ENCODE data around the gene ZBTB26. TPM values are rescaled to one million over a fixed set of nuclear protein-coding genes. Genes with fewer than 3 reads are reported as not detected.
"Not testable (repeated sequence)": the region's sequence is repeated elsewhere in the genome, so short reads cannot be mapped to it uniquely, and the experiment has no call there.

ZBTB26 gene
- total RNA-seq, 1 donor from 2014 or later: 7.2 TPM

DNA sequence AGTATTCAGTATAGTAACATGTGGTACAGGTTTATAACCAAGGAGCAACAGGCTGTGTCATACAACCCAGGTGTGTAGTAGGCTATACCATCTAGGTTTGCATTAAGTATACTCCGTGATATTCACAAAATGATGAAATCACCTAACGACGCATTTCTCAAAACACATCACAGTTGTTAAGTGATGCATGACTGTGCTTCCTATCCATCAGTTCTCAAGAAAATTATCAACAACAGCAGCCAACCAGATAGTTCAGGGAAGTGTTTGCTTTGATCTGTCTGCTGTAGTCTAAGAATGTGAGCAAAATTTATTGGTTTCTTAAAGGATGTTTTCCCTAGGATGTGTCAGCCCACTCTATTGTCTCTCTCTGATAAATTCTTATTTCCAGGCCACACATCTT is 7.4 kb downstream of the ZBTB26 start:
- DNase-seq: no peak
- Histone ChIP-seq H3K36me3 (peaks cover 20% of the 10 kb centered on the region), H3K4me3 (no peak overlapping the region), H3K27ac (no peak overlapping the region), H3K9me3 (no peaks in the 10 kb centered on the region), H3K4me1 (no peaks in the 10 kb centered on the region), H3K27me3 (ENCODE audit: low read depth) (no peaks in the 10 kb centered on the region)
- TF ChIP-seq, protein P1, sequence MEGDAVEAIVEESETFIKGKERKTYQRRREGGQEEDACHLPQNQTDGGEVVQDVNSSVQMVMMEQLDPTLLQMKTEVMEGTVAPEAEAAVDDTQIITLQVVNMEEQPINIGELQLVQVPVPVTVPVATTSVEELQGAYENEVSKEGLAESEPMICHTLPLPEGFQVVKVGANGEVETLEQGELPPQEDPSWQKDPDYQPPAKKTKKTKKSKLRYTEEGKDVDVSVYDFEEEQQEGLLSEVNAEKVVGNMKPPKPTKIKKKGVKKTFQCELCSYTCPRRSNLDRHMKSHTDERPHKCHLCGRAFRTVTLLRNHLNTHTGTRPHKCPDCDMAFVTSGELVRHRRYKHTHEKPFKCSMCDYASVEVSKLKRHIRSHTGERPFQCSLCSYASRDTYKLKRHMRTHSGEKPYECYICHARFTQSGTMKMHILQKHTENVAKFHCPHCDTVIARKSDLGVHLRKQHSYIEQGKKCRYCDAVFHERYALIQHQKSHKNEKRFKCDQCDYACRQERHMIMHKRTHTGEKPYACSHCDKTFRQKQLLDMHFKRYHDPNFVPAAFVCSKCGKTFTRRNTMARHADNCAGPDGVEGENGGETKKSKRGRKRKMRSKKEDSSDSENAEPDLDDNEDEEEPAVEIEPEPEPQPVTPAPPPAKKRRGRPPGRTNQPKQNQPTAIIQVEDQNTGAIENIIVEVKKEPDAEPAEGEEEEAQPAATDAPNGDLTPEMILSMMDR (IDR thresholded peaks at IDR 0.05): no peak
- ATAC-seq: no peak
- intact Hi-C loops (cut with DNase I): no loop called here

DNA sequence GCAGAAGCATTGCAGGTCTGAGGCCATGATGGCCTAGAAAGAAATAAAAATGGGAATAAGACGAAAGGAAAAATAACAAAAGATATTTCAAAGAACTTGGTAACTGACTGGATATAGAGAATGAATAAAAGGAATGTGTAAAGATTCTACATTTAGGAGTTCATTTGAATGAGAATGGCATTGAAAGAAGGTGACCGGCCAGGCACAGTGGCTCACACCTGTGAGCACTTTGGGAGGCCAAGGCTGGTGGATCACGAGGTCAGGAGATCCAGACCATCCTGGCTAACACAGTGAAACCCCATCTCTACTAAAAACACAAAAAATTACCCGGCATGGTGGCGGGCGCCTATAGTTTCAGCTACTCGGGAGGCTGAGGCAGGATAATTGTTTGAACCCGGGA is 8.6 kb downstream of the ZBTB26 start:
- H3K27ac ChIP-seq: no peak overlapping the region
- no peaks in the 10 kb centered on the region for H3K9me3 ChIP-seq
- H3K4me1 ChIP-seq: no peaks in the 10 kb centered on the region
- no peak for ATAC-seq
- no peaks in the 10 kb centered on the region for H3K27me3 ChIP-seq (ENCODE audit: low read depth)
- no peak for DNase-seq
- H3K36me3 ChIP-seq: peaks cover 31% of the 10 kb centered on the region
- TF ChIP-seq, protein P1 (IDR thresholded peaks at IDR 0.05): no peak
- H3K4me3 ChIP-seq: no peak overlapping the region
- intact Hi-C loops (cut with DNase I): no loop called here

DNA sequence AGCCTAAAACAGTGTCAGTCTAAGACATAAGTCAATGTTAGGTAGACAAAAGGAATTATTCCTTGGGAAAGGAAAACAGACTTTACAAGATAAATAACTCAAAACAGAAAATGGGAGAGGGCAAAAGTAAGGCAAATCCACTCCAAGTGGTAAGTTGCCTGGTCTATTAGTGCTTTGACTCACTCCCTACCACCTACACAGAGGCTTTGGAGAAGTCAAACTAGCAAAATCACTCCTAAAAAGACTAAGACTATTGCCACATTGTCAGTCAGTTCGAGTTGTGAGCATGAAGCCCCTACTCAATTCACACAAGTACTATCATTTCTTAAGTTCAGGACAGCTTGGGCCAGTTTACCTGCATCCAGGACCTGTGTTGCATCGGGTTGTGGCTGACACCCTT is 13.0 kb downstream of the ZBTB26 start:
- no peak for DNase-seq
- H3K27ac ChIP-seq: no peak overlapping the region
- intact Hi-C loops (cut with DNase I): no loop called here
- H3K27me3 ChIP-seq (ENCODE audit: low read depth): no peaks in the 10 kb centered on the region
- H3K36me3 ChIP-seq: peaks cover 34% of the 10 kb centered on the region
- TF ChIP-seq, protein P1 (IDR thresholded peaks at IDR 0.05): no peak
- H3K9me3 ChIP-seq: no peaks in the 10 kb centered on the region
- ATAC-seq: no peak
- peaks cover 4% of the 10 kb centered on the region for H3K4me1 ChIP-seq
- H3K4me3 ChIP-seq: no peak overlapping the region

DNA sequence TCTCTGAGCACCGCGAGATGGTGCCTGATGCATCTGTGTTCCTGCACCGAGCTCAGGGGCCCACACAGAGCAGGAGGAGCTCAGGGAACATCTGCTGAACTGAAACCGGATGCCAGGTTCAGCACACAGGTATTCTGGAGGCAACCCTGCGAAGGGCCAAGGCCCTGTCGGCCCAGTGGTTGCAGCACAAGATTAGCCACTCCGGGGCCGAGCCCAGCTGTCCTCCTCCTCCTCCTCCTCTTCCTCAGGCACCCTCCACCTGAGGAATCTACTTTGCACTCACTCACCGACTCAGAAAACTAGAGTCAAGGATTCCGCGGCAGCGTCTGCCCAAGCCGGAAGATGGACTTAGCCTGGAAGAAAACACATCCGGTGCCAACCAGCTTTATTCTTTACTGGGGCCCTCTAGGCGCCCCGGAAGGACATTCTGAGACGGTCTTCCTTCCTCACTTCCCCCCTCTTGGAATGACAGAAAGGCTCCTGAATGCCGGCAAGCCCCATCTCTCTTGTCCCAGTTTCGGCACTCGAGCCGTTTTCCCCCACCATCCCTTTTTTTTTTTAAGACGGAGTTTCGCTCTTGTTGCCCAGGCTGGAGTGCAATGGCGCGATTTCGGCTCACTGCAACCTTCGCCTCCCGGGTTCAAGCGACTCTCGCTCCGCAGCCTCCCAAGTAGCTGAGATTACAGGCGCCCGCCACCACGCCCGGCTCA is 18.2 kb downstream of the ZBTB26 start, which contains the start of gene ZBTB6:
Gene ZBTB6, minus strand, starts transcription at position 360 of the 710 bp plus-strand sequence. CDS start 1,251 bp downstream, outside the sequence.
- H3K9me3 ChIP-seq: no peaks in the 10 kb centered on the region

DNA sequence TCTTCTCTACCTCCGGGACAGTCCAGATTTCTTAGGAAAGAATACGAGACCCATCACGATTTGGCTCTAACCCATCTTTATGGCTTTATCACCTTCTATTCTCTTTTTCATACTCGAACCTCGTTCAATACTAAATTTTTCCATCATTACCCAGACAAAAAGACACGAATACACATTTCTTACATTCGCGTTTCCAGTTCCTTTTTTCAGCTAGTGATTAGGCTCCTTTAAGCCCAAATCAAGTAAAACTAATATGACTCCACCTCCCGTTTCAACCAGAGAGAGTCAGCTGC is 18.7 kb downstream of the ZBTB26 start:
- TF ChIP-seq, protein P1 (IDR thresholded peaks at IDR 0.05): no peak
- Histone ChIP-seq H3K36me3 (peaks cover 37% of the 10 kb centered on the region), H3K27me3 (ENCODE audit: low read depth) (no peaks in the 10 kb centered on the region), H3K4me1 (peaks cover 16% of the 10 kb centered on the region), H3K9me3 (no peaks in the 10 kb centered on the region), H3K4me3 (peak overlapping the region; percentile 90), H3K27ac (peak overlapping the region; percentile 85)
- intact Hi-C loops (cut with DNase I): no loop called here
- no peak for ATAC-seq
- DNase-seq: no peak

More for the DNA sequence above, 18.2 kb downstream of the ZBTB26 start, which contains the start of gene ZBTB6:
- H3K36me3 ChIP-seq: peaks cover 39% of the 10 kb centered on the region
- TF ChIP-seq, protein P1 (IDR thresholded peaks at IDR 0.05): no peak
- H3K4me1 ChIP-seq: peaks cover 16% of the 10 kb centered on the region
- DNase-seq (peak; percentile 71), ATAC-seq (peak; percentile 96 to 100)
- peak within 1 kb of the TSS; percentile 85 for H3K27ac ChIP-seq
- H3K4me3 ChIP-seq: peak within 1 kb of the TSS; percentile 90
- intact Hi-C loops (cut with DNase I): no loop called here
- no peaks in the 10 kb centered on the region for H3K27me3 ChIP-seq (ENCODE audit: low read depth)

DNA sequence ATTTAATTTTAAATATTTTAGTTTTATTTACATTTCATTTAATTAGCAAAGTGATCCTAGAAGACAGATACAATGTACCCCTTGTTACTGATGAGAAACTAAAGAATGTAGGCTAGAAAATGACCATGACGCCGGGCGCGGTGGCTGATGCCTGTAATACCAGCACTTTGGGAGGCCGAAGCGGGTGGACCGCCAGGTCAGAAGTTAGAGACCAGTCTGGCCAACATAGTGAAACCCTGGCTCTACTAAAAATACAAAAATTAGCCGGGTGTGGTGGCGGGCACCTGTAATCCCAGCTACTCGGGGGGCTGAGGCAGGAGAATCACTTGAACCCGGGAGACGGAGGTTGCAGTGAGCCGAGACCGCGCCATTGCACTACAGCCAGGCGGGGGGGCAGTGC is 25.2 kb downstream of the ZBTB26 start:
- H3K4me3 ChIP-seq; DNase-seq; ATAC-seq; H3K9me3 ChIP-seq; H3K27me3 ChIP-seq (ENCODE audit: low read depth); intact Hi-C loops (cut with DNase I); H3K27ac ChIP-seq: not testable (repeated sequence)
- H3K4me1 ChIP-seq: peaks cover 32% of the 10 kb centered on the region
- H3K36me3 ChIP-seq: peaks cover 29% of the 10 kb centered on the region

Data from lower lobe of right lung (tissue), 2 donors.